Activated CD4-positive, alpha-beta T cell treated with anti-CD3 and anti-CD28 coated beads for 1 hour (primary cell): ENCODE measurements around the gene IRX6.

Experiments used
- DNase-seq: peaks from one replicate; pipeline ENCODE4 v3.0.0-alpha.2; 2020

The IRX6 gene

DNA sequence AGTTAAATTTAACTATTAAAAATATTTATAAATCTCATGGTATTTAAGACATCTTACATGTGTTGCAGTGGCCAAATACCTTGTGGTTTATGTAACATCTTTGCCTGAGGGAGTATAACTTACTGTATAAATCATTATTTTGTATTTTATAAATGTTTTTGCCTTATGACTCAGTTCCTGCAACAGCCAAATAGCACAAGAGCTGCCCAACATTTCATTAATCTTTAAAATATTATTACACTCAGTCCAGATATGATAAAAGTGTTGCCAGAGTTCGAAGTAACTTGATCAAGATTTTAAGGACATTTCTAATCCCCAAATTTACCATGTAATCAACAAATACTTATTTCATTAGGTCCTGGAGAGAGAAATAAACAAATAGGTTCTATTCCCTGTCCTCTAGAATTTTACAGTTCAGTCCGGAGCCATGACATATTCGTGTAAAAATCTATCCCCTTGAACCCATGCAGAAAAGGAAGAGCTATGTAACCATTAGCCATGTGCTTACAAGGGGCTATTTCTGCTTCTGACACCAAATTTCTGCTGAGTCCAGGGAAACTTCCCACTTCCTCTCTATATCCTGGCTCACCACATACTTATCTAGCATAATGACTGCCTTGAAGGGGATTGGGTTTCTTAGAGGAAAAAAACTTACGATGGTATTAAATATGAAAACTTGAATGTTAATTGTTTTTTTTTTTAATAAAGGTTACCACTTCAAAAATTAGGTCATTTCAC lies 44.0 kb downstream of the IRX6 start:
- DNase-seq = no peak

DNA sequence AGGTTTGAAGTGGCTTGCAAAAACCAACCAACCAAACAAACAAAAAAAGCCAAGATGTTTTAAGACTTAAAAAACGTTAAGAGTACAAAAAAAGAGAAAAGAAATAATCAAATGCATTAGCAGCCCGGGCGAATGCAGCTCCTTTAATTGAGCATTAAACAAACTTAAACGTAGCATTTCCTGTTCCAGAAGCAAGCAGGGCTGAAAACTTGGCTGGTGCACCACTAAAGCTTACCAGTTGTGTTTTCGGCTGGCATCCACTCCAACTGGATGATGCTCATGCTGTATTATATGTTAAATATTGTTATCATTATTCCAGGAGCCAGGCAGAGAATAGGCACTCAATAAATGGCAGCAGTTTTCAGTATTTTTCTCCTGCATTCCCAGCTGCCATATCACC lies 45.1 kb downstream of the IRX6 start:
- no peak for DNase-seq

DNA sequence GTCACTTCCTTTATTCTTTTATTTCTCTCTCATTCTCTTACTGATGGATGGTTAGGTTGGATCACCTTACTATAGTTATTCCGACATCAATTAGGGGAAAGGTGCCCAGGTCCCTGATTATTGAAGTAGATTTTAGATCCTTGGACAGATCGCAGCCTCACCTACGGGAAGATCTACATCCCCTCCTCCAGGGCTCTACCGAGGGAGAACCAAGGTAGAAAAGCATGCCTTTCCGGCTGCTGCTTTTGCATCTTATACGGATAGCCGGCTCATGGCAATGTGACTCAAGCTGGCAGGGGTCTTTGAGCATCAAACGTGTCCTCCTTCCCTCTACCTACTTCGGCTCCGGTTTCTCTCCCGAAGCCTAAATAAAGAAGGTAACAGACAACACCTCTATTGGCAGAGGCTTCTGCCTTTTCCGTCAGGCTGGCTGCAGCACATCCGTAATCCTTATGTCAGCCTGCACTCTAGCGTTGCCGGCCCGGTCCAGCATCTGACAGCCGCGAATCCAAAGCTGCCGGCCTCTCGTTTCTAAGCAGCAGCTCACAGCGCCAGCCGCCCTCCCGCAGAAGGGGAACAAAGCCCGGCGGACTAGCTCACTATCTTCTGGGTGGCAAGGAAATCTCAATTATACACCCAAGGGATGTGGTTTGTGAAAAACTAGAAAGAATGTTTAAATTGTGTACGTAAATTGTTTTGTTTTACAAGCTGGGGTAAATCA lies 46.9 kb downstream of the IRX6 start:
- no peak for DNase-seq

DNA sequence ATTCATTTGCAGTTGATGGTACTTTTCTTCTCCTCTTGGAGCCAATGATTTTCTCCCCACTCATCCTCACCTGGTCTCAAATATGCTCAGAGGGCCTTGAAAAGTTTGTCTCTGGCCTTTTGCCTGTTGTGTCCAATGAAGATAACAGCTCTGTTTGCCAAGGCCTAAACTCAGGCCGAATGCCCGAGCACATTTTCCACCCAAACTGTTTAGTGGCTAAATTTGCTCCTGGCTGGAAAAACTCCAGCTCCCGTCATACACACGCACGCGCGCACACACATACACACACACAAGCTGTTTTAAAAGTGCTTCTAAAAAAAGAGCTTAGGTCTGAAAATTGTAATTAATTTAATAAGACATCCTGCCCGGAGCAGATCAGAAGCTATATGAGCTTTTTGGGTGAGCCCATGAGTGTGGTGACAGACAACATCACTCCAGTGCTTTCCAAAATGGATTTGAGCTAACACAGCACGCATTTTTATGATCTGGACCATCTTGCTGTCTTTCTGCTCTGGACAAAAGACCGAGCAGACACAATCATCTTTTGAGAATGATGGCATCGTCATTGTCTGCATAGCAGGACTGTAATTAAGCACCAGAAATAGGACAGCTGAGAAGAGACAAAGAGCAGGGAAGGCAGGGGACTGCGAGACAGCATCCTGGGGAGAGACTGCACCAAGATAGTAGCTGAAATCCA lies 48.9 kb downstream of the IRX6 start:
- DNase-seq = no peak

- no peak for DNase-seq
Observed at GRCh38 chr16:55373489-55373832, 49.5 kb downstream of the IRX6 start.

GRCh38 chr16:55376045-55376444 lies 52.0 kb downstream of the IRX6 start:
- no peak for DNase-seq

GRCh38 chr16:55376567-55377167 lies 52.7 kb downstream of the IRX6 start:
- no peak for DNase-seq

GRCh38 chr16:55377840-55378239 lies 53.8 kb downstream of the IRX6 start:
- no peak for DNase-seq

DNA sequence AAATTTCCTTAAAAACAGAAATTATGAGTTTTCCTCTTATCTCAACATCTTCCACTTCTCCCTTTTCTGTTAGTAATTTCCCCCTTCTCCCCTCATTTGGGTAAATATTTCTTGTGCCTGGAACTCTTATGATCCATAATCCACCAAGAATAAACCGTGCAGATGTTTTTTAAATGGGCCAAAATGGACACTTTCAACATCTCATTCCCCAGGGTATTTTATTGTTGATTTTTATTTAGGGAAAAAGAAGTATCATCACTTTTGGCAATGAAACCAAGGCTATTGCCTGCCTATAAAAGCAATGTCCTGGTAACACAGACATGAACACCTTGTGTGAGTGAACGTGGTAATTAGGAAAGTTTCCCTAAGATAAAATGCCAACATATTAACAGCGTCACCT lies 54.6 kb downstream of the IRX6 start:
- no peak for DNase-seq

- DNase-seq = no peak
Observed at GRCh38 chr16:55379371-55379770, 55.4 kb downstream of the IRX6 start.

GRCh38 chr16:55379876-55380390 lies 55.9 kb downstream of the IRX6 start:
- DNase-seq = no peak
